T-helper 9 cell (primary cell): Measurements from ENCODE around the gene SPI1.

Experiments used
- DNase-seq: peaks from one replicate; pipeline ENCODE4 v3.0.0-alpha.2; 2020

The SPI1 gene

DNA sequence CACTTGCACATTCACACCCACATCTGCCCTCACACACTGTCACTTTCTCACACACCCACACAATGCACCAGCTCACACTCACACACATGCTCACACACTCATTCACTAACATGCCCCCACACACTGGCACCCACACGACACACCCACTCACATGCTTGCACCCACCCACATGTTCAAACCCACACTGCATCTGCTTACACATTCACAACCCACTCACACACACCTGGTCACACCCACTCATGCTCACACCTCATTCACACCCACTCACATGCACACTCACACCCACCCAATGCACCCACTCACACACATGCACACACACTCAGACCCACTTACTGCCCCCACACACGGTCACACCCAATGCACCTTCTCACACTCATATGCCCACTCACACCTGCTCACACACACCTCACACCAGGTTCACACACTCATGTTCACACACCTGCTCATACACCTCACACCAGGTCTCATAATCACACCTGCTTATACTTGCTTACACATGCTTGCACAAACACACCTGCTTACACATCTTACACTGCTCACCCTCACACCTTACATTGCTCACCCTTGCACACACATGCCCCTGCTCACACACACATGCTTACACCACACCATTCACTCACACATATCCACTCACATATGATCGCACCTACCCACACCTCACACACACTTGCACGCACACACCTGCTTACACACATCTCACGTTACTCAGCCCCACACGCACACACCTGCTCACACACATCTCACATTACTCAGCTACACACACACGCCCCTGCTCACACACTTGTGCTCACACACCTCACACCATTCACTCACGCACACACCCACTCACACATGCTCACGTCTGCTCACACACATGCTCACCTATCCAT, 22.0 kb downstream of the SPI1 start:
- no peak for DNase-seq

DNA sequence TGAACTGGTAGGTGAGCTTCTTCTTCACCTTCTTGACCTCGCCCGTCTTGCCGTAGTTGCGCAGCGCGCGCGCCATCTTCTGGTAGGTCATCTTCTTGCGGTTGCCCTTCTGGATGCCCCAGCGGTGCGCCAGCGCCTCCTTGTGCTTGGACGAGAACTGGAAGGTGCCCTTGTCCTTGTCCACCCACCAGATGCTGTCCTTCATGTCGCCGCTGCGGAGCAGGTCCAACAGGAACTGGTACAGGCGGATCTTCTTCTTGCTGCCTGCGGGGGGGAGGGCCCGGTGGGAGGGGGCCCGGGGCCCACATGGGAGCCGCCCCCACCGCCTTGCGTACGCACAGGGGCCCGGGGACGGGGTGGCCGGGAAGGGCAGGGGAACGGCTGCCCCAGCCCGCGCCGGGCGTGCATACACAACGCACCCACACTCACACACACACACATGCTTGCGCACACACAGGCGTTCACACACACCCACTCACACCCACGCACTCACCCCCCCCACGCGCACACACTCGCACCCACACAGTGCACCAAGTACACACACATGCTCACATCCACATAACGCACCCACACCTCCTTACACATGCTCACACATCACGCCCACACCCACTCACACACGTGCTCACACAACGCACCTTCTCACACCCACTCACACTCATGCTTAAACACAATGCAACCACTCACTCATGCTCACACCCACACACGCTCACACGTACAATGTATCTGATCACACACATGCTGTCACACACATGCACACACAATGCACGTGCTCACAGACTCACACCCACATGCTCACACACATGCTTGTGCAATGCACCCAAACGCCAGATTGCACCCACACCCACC, 22.8 kb downstream of the SPI1 start:
- DNase-seq = no peak

DNA sequence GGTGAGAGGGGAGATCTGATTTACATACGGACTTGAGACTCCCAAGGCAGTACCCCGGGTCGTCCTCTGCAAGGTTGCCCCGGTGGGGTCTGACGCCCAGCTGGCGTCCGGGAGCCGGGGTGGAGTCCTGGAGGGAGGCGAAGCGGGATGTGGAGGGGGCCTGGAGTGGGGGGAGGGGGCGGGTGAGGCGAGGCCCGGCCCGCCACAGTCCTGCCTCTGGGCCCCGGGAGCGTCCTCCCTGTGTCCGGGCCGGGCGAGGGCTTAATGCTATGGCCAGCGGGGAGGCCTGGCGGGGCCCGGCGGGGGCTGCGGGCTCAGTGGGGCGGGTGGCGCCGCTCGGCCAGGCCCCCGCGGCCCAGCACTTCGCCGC, 23.4 kb downstream of the SPI1 start:
- DNase-seq = no peak

DNA sequence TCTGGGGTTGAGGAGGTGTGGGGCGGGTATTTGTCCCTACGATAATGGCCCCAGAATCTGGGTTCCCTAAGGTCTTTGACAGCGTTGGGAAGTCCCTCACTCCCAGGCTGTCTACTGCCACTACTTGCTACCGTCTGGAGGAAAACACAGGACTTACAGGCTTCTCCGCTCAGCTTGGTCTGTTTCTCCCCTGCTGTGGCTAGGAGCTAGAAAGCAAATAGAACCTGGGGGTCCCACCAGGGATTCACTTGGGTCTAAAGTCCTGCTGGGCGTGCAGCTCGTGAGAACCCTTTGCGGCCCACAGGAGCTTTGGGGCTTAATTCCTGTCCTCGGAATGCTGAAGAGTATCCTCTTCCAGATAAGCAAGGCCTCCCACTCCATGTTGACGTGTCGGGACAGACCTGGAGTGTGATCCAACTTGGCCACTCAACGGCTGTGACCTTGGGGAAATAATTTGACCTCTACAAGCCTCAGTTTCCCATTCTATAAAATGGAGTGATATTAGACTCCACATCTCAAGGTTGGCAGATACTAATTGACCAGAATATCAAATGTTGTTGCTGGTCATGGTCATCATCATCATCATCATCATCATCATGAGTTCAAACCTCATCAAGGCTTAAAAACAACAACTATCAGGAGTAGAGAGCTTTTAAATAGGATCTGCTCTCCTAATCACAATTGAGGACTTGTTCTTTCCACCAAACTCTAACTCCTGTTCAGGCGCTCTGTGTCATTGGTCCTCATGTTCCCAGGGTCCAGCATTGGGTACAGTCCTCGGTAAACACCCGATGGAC, 24.2 kb downstream of the SPI1 start:
- DNase-seq = no peak

DNA sequence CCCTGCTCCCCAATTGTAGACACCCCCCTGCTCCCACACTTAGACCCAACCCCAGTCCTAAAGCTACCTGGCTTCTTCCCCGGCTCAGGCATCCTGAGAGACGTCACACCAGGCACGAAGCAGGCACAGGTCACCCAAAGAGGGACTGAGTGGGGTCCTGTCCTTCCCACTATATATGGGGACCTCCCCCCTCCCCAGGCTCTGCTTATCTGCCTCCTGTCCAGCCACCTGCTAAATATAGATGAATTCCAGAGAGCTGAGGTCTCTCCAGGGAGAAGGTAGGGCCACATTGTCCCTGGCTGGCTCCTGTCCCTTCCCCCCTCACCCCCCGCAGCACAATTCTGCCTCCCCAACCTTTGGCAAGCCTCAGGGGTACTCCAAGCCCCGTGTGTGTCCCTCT, 25.8 kb downstream of the SPI1 start, which contains the start of gene MYBPC3:
Gene MYBPC3 (minus strand): TSS at position 147 of the 400 bp plus-strand sequence. CDS start 55 bp downstream, at position 92.
- no peak for DNase-seq

DNA sequence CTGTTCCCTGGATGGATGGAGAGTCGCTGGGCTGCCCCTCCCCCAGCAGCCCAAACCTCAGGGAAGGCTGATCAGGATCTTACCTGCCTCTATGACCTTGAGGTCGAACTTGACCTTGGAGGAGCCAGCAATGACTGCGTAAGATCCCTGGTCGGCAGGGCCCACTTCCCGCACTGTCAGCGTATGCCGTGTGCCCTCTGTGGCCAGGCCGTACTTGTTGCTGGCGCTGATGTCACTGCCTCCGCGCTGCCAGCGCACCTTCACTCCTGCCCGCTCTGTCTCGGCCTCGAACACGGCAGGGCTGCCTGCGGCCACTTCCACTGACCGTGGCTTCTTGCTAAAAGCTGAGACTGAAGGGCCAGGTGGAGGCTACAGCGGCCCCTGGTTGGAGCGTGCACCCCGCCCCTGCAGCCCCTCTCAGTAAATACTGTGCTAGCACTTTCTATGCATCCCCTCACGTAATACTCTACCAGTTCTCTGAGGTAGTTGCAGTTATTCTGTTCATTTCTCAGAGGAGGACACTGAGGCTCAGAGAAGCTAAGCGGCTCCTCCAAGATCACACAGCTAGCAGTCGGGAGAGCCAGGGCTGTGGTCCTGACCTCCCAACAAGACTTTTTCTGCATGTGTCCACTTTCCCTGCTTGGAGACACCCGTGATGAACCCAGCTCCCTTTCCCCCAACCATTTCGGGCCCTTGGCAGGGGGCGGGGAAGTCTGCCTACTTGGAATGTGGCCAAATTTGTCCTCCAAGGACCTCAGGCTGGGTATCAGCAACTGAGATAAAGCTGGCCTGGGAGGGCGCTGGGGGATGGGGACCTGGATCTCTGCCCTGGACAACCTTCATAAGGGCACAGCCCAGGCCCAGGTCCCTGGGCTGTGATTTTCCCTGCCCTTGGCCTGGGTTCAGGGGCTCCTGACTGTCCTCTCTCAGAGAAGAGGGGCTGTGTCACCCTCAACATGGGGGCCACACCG, 26.9 kb downstream of the SPI1 start:
- DNase-seq = no peak

DNA sequence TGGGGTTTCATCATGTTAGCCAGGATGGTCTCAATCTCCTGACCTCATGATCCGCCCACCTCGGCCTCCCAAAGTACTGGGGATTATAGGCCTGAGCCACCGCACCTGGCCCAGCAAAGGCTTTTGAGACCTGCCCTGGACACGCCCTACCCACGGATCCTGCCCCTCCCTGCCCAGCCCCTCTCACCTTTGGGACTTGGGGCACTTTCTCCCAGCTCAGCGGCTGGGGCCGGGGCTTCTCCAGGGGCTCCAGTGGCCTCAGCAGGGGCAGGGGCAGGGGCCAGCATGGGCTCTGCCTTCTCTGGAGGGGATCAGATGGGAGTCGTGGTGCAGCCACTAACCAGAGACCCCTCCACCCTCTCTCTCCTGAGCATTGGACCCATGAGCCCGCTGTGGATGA, 28.0 kb downstream of the SPI1 start:
- DNase-seq = no peak

DNA sequence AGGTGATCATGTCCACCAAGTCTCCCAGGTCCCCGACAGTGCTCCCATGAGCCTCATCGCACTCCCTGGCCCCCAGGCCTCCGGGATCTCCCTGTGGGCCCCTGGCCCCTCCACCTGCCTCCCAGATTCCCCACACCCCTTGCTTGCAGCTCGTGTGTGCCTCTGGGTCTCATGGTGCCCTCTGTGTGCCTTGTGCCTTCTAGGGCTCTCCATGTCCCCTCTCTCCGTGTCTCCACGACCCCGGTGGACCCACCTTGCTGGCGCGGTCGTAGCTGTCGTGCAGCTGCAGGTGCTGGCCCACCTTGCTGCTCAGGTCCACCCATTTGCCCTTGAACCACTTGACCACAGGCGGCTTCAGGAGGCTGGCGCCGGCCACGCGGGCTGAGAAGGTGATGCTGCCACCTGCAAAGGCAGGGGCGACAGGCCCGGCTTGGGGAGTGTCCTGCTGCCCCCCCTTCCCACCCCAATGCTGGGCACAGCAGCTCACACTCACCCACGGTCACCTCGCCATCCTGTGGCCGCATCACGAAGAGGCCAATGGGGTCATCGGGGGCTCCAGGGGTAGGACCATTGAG, 28.7 kb downstream of the SPI1 start:
- no peak for DNase-seq

DNA sequence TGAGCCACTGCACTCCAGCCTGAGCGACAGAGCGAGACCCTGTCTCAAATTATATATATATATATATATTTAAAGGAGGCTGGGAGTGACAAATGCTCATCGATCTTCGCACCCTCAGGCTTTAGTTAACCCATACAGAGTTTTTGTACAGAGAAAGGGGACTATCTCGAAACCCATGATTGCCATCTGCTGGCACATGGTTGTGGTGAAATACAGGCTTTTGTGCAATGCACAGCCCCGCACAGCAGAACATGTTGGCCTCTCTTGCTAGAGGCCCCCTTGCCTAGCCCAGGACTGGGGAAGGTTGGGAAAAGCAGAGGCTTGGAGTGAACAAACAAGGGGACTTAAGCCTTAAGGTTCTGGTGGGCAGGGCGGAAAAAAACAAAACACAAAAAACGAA, 29.5 kb downstream of the SPI1 start:
- no peak for DNase-seq

DNA sequence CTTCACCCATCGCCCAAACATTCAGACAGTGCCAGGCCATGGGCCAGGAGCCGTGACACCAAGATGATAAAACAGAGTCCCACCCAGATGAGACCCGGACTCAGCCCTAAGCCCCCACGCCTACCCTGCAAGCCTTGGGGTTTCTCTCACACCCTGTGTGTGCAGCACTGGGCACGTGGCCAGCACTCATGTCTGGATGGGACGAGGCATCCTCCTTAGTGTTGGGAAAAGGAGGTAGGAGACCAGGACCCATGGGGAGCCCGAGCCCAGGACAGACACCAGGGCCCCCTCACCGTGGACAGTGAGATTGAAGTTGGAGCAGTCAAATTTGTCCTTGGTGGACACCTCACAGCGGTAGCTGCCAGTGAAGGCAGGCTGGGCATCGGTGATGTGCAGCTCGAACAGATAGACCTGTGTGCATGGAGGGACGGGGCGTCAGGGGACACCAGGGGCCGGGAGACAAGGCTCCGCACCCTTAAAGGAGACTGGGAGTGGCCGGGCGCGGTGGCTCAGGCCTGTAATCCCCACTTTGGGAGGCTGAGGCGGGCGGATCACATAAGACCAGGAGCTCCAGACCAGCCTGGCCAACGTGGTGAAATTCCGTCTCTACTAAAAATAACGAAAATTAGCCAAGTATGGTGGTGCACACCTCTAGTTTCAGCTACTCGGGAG, 30.1 kb downstream of the SPI1 start:
- no peak for DNase-seq

DNA sequence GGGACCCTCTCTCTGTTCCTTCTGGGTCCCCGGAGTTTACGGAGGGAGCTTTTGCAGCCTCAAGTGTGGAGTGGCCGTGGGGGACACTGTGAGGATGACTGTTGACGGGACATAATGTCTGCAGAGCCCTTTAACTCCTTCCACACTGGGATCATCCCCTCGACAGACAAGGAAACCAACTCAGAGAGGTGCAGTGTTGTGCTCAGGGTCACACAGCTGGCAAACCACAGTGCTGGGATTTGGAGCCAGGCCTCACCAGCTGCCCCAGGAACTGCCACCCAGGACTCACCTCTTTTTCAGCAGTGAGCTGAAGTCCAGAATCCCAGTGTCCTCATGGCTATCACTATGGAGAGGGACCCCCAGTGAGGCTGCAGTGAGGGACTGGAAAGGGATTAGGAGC, 31.2 kb downstream of the SPI1 start:
- DNase-seq = no peak

DNA sequence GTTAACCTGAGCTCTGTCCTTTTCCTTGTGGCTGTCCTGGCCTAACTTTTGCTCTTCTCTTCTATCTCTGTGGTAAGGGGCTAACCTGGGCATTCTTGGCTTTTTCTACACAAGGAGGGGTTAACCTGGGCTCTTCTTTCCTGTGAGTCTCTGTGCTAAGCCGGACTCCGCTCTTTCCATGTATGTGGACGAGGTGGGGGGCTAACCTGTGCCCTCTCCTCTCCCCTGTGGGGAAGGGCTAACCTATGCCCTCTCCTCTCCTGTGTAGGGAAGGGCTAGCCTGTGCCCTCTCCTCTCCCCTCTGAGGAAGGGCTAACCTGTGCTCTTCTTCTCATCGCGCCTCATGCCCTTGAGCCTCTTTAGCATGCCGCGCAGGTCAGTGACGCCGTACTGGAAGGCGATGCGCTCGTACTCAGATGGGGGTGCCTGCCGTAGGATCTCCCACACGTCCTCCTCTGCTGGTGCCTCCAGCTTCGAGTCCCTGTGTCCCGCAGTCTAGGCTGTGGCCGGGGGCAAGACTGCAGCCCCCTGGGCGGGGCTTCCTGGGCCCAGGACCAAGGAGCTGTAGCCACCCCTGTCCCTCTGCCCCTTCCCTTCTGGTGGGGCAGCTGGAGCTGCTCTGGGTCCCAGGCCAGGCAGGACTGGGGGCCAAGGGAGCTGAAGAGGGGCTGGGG, 32.3 kb downstream of the SPI1 start:
- no peak for DNase-seq

DNA sequence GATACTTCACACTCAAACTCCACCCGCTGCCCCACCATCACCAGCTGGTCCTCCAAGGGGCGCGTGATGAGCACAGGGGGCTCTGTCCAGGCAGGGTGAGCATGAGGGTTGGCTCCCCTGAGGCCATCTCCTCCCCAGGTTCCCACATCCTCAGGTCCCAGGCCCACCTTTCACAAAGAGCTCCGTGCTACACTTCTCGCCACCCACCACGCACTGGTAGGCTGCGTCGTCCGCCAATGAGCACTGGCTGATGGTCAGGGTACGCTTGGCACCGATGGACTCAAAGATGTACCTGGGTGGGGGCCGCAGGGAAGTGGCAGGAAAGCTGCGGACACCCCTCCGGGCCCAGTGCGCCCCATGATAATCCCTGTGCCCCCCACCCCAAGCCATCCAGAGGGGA, 35.5 kb downstream of the SPI1 start:
- DNase-seq = no peak

DNA sequence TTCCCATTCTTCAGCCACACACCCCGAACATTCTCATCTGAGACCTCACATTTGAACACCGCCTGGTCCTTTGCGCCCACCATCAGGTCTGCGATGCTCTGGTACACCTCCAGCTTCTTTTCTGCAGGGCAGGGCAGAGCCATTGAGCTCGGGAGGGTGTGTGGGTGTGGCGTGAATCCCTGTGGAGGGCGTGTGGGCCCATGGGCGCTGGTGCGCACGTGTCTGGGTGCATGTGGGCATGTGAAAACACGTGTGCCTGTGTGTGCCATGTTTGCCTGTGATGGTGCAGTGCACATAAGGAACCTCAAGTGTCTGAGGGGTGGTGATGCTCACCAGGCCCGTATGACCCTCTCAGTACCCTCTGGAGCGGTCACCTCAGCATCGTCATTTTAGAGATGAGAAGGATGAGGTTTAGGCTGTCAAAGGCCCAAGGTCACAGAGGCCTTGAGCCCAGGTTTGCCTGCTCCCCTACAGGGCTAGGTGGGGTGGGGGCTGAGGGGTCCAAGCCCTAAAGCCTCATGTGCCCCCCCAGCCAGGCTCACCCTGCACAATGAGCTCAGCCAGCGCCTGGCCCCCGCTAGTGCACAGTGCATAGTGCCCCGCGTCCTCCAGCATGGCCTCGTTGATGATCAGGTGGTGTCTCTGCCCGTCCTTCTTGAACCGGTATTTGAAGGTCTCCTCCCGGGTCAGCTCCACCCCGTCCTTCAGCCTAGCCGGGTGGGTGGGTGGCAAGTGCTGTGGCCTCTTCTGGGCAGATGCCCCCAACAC, 36.1 kb downstream of the SPI1 start:
- no peak for DNase-seq

DNA sequence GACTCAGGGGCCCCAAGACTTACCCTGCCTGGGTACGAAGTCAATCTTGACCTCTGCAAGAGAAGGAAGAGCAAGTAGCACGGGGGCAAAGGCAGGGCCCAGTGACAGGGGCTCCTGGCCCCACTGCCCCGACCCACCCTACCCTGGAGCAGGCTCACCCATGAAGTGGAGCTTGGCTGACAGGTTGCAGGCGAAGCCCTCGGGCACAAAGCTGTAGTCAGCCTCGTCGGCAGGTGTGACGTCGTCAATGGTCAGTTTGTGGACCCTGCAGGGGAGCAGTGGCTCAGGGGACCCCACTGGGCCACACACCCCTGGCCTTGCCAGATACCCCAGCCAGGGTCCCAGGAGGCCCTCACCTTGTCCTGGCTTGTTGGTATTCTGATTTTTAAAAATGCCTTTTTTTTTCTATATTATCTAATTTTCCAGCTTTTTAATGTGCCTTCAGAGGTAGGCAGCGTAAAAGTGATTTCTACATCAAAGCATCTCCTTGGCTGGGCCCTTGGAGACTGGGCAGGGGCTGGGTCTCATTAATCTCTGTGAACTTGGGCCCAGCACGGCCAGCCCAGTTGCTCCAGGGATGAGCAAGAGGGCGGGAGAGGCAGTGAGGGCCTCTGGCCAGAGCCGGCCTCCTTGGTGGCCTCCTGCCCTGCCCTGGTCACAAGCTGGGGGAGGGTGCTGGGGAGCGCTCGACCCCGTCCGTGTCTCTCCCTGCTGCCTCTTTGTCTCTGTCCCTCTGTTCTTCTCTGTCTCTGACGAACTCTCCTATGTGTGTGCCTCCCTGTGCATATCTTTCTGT, 37.2 kb downstream of the SPI1 start:
- DNase-seq = no peak

DNA sequence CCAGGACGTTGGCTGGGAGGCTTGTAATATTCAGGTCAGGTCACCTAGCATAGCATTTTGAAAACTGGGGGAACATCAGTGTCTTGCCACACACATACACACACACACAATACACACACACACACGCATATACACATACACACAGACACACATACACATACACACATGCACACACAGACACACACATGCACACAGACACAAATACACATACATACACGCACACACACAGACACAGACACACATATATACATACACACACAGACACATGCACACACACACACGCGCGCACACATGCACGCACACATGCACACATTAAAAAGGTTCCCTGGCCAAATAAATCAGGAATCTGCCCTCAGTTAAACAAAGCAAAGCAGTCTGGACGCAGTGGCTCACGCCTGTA, 38.3 kb downstream of the SPI1 start:
- DNase-seq = no peak

DNA sequence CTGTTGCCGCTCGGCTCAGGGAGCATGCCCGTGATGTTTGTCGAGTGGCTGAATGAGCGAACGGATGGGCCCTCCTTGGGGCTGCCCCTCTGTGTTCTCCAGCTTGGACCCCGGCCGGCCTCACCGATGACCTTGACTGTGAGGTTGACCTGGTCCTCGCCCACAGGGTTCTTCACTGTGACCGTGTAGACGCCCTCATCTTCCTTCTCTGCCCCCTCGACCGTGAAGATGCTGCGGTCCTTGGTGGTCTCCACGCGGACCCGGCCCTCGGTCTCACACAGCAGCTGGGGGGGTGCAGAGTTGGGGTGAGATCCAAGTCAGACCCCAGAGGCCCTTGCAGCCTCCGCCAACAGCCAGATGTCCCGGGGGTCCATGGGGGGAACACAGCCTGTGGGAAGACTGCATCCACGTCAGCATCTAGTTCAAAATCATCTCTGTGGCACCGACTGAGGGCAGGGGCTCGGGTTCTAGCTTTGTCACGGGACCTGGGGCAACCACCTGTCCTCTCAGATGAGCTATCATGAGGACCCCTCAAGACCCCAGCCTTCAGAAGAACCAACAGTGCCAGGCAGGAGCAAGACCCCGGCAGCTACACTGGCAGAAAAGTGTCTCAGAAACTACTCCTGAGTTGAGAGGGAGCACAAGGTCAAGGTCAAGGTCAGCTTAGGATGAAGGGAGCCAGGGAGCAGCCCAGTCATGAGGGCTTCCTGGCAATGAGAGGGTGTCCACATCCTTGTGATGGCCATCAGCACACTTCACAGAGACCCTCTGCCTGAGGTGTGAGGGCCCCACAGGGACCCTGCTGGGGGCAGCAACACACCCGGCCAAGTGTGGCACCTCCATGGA, 39.7 kb downstream of the SPI1 start:
- no peak for DNase-seq
